Endothelial cell of umbilical vein (primary cell): ENCODE measurements around the gene COX14. TPM values are rescaled to one million over a fixed set of nuclear protein-coding genes. Genes with fewer than 3 reads are reported as not detected.

Source experiments
- BruUV-seq: library from RNA; stranded (reverse); fragments of 400-500 nt; replicated peaks from 2 replicates; lab custom pipeline; 2021; lab: Mats Ljungman, UMichigan
- CTCF ChIA-PET: fragments of 300-600, 350-600 bp; sonication (Branson Sonifier 250); formaldehyde crosslinking; loops from one replicate; lab custom pipeline; 2021; ENCODE audit warnings: antibody characterized with exemption, inconsistent platforms; lab: Charles Lee
- POLR2A ChIA-PET: fragments of 300-600, 350-600 bp; sonication (Branson Sonifier 250); formaldehyde crosslinking; loops from one replicate; lab custom pipeline; 2021; ENCODE audit warnings: antibody characterized with exemption, inconsistent platforms; lab: Charles Lee
- DNase-seq: peaks from one replicate; pipeline ENCODE4 v3.0.0-alpha.2; 2011; ENCODE audit warnings: low read depth, low spot score
- FAIRE-seq: peaks from 2 replicates; lab custom pipeline; 2011; peaks lifted over from hg19 to GRCh38; lab: Jason Lieb, UNC
- H2AFZ ChIP-seq: 2 replicates; pipeline ENCODE4 v1.6.0; 2012; ENCODE audit warnings: low read depth, low read length, control low read depth, inconsistent platforms
- H3K27ac ChIP-seq: 2 replicates; pipeline ENCODE4 v1.5.1; 2011; ENCODE audit warnings: low read depth, mild to moderate bottlenecking, control low read depth, low read length, moderate library complexity; ENCODE audit not compliant: insufficient read depth
- H3K27me3 ChIP-seq, 2 experiments: 2 replicates each; pipeline versions ENCODE4 v1.6.0 to v1.6.1; 2011; ENCODE audit warnings: low read length in 2 of 2, mixed read lengths in 1 of 2; ENCODE audit not compliant: control insufficient read depth in 2 of 2, insufficient read depth in 2 of 2
- H3K36me3 ChIP-seq, 2 experiments: 2 replicates in 1 of 2; 3 replicates in 1 of 2; pipeline ENCODE4 v1.5.1; 2011; ENCODE audit warnings: low read length in 2 of 2, mild to moderate bottlenecking in 1 of 2, moderate library complexity in 1 of 2; ENCODE audit not compliant: control insufficient read depth in 2 of 2, insufficient read depth in 2 of 2; ENCODE audit errors: extremely low read depth in 1 of 2
- H3K4me1 ChIP-seq: 3 replicates; pipeline ENCODE4 v1.5.1; 2011; ENCODE audit warnings: mild to moderate bottlenecking, low read length; ENCODE audit not compliant: control insufficient read depth, insufficient read depth; ENCODE audit errors: extremely low read depth
- H3K4me2 ChIP-seq: 2 replicates; pipeline ENCODE4 v1.6.1; 2011; ENCODE audit warnings: low read length, control low read depth, mixed read lengths; ENCODE audit not compliant: insufficient read depth
- H3K4me3 ChIP-seq, 3 experiments: fragments of 200-600 bp in 1 of 3; sonication (generic), shearing (Covaris generic) in 1 of 3; replicated peaks in 1 of 3; 2 replicates each; pipeline ENCODE4 v1.5.1; 2011 to 2016; ENCODE audit warnings: control low read depth in 3 of 3, low read length in 3 of 3, mild to moderate bottlenecking in 2 of 3, inconsistent platforms in 1 of 3, low read depth in 1 of 3, moderate library complexity in 1 of 3; ENCODE audit not compliant: insufficient read depth in 1 of 3
- H3K79me2 ChIP-seq: 2 replicates; pipeline ENCODE4 v1.6.0; 2012; ENCODE audit warnings: low read length, inconsistent platforms; ENCODE audit not compliant: control insufficient read depth, insufficient read depth
- H3K9ac ChIP-seq: replicated peaks from 2 replicates; pipeline ENCODE3; 2011; ENCODE audit warnings: low read length, control low read depth; ENCODE audit not compliant: insufficient read depth; ENCODE audit errors: extremely low read depth
- H3K9me1 ChIP-seq: replicated peaks from 3 replicates; pipeline ENCODE4 v1.6.0; 2011; ENCODE audit warnings: mild to moderate bottlenecking, low read length; ENCODE audit not compliant: control insufficient read depth, insufficient read depth; ENCODE audit errors: extremely low read depth
- H3K9me3 ChIP-seq: replicated peaks from 2 replicates; pipeline ENCODE4 v1.5.1; 2012; ENCODE audit warnings: low read length, inconsistent platforms; ENCODE audit not compliant: control insufficient read depth, insufficient read depth
- H4K20me1 ChIP-seq: replicated peaks from 2 replicates; pipeline ENCODE3; 2011; ENCODE audit warnings: mild to moderate bottlenecking, low read length; ENCODE audit not compliant: control insufficient read depth, insufficient read depth; ENCODE audit errors: extremely low read depth
- FOS ChIP-seq: IDR thresholded peaks from 2 replicates; pipeline ENCODE4 v1.6.1; 2011; ENCODE audit warnings: mild to moderate bottlenecking, low read length, moderate library complexity, borderline replicate concordance; ENCODE audit not compliant: insufficient read depth
- GATA2 ChIP-seq: IDR thresholded peaks from 2 replicates; pipeline ENCODE4 v1.7.0; 2011; ENCODE audit warnings: low read depth, mild to moderate bottlenecking, moderate library complexity, mixed read lengths, low read length; ENCODE audit not compliant: insufficient read length, insufficient read depth
- JUN ChIP-seq: IDR thresholded peaks from 2 replicates; pipeline ENCODE4 v1.6.1; 2011; ENCODE audit warnings: borderline replicate concordance, low read depth; ENCODE audit not compliant: insufficient read length, insufficient read depth
- POLR2AphosphoS5 ChIP-seq: IDR thresholded peaks from 2 replicates; pipeline ENCODE4 v1.6.1; 2012; ENCODE audit warnings: low read depth, mild to moderate bottlenecking, control low read depth, low read length, moderate library complexity; ENCODE audit not compliant: insufficient read depth
- dilution Hi-C: fragments of 300-500 bp; cut with MboI; formaldehyde crosslinking; loops from one replicate; pipeline ENCODE4 v1.15.0; 2019; ENCODE audit warnings: low sequenced_read_pairs; ENCODE audit not compliant: extremely low pct_ligation_motif_present
- intact Hi-C: fragments of 100-400 bp; cut with micrococcal nuclease; formaldehyde crosslinking; loops from one replicate; pipeline ENCODE4 v1.10.0; 2022
- polyA plus RNA-seq, 4 experiments: library from polyadenylated mRNA; depleted of rRNA in 3 of 4; stranded (reverse) in 3 of 4; unstranded in 1 of 4; fragments of >200 nt; gene quantifications; 2 replicates each; pipeline versions ENCODE4 v1.2.1 to v1.2.3, GENCODE V29; 2011 to 2012; ENCODE audit warnings: missing spikeins in 1 of 4
- total RNA-seq: library from RNA; stranded (reverse); gene quantifications from 2 replicates; pipeline ENCODE4 v1.2.3, GENCODE V29; 2021
- TF ChIP-seq, protein P1 (sequence below): IDR thresholded peaks from 2 replicates; pipeline ENCODE4 v1.6.1; 2011; ENCODE audit not compliant: insufficient read depth, insufficient read length

The COX14 gene
- total and polyA plus RNA-seq, 2 donors (not counting 3 experiments of a cell fraction or from before 2014, with no cell fraction given), result 40.3 to 106 TPM

DNA sequence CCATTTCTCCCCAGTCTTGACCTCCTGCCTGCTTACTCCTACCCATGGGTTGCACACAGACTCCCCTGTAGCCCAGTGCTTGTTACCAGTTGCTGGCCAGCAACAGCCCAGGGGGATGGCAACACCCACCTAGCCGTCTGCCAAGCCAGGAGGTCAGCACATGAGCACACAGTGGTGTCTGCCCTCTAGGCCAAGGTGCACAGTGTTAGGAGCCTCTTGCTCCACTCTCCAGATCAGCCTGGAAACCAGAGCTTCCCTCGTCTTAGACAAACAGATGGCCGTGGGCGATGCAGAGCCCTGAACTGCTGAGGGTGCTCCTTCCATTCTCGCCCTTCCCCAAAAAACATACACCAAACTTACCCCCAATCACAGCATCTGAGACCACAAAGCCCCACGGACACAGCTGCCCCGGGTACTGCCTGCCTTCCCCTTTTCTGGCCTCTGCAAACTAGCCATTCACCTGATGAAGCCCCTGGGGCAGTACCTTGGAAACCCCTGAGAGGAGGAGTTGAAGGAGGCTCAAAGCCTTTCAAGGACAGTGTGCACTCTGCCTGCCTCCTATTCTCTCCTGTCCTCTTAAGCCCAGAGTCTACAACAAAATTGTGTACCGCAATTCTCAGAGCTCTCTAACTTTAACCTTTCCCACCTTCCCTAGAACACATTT lies 9.3 kb upstream of the COX14 start:
- Histone ChIP-seq H3K9me3 (no peaks in the 10 kb centered on the region), H3K4me2 (no peak overlapping the region), H3K27me3 (no peaks in the 10 kb centered on the region), H3K79me2 (no peaks in the 10 kb centered on the region), H3K27ac (no peak overlapping the region), H3K9me1 (no peaks in the 10 kb centered on the region), H3K36me3 (peaks cover 6 to 25% of the 10 kb centered on the region in 2 experiments), H4K20me1 (no peaks in the 10 kb centered on the region), H3K4me1 (no peaks in the 10 kb centered on the region), H3K9ac (no peak overlapping the region), H3K4me3 (no peak overlapping the region), H2AFZ (no peak overlapping the region)
- dilution Hi-C loops (no loop called here), intact Hi-C loops (no loop called here)
- CTCF ChIA-PET, result interaction anchor here (0.8 to 6.4 kb wide), 8 partner anchors 8 to 212 kb away, joined by 3 to 80 read pairs (median 8); partner anchors contain the start of genes COX14 and SMARCD1
- no peak for FAIRE-seq
- POLR2A ChIA-PET, result interaction anchor here (1.2 kb wide), 1 partner anchor 9 kb away, joined by 4 read pairs; no protein-coding TSS in a partner anchor
- no peak for DNase-seq
- TF ChIP-seq FOS (no peak), GATA2 (no peak)
- TF ChIP-seq, protein P1, sequence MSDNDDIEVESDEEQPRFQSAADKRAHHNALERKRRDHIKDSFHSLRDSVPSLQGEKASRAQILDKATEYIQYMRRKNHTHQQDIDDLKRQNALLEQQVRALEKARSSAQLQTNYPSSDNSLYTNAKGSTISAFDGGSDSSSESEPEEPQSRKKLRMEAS, result no peak
- no TSS peak for BruUV-seq

- dilution Hi-C loops, result no loop called here
- no peak overlapping the region for H3K4me2 ChIP-seq
Observed at GRCh38 chr12:50103351-50103750, 8.7 kb upstream of the COX14 start.

More at GRCh38 chr12:50103351-50103750, 8.7 kb upstream of the COX14 start:
- no peak overlapping the region for H3K4me3 ChIP-seq
- H3K27ac ChIP-seq, result no peak overlapping the region
- H3K36me3 ChIP-seq, result peaks cover under 1 to 20% of the 10 kb centered on the region in 2 experiments
- H2AFZ ChIP-seq, result no peak overlapping the region
- BruUV-seq, result no TSS peak
- DNase-seq (no peak), FAIRE-seq (no peak)
- H3K79me2 ChIP-seq, result no peaks in the 10 kb centered on the region
- H3K9me1 ChIP-seq, result no peaks in the 10 kb centered on the region
- no peaks in the 10 kb centered on the region for H3K4me1 ChIP-seq
- no peak overlapping the region for H3K9ac ChIP-seq
- CTCF ChIA-PET, result interaction anchor here (1.2 to 6.4 kb wide), 4 partner anchors 8 to 211 kb away, joined by 8 to 80 read pairs (median 14); partner anchors contain the start of gene COX14
- intact Hi-C loops, result no loop called here
- H3K9me3 ChIP-seq, result no peaks in the 10 kb centered on the region
- H3K27me3 ChIP-seq, result no peaks in the 10 kb centered on the region
- TF ChIP-seq POLR2AphosphoS5 (no peak), JUN (no peak)
- no peaks in the 10 kb centered on the region for H4K20me1 ChIP-seq
- POLR2A ChIA-PET, result interaction anchor here (0.6 to 1.2 kb wide), 2 partner anchors 9 to 12 kb away, joined by 4 to 7 read pairs; no protein-coding TSS in a partner anchor
